GM18507 (cell line): ENCODE measurements around the gene UBE2D3.

Experiments used
- DNase-seq: peaks from one replicate; pipeline ENCODE4 v3.0.0; 2011; ENCODE audit warnings: low read depth; ENCODE audit not compliant: insufficient read length; ENCODE audit errors: extremely low spot score
- FAIRE-seq: peaks from 2 replicates; lab custom pipeline; 2011; peaks lifted over from hg19 to GRCh38; lab: Jason Lieb, UNC

The UBE2D3 gene

DNA sequence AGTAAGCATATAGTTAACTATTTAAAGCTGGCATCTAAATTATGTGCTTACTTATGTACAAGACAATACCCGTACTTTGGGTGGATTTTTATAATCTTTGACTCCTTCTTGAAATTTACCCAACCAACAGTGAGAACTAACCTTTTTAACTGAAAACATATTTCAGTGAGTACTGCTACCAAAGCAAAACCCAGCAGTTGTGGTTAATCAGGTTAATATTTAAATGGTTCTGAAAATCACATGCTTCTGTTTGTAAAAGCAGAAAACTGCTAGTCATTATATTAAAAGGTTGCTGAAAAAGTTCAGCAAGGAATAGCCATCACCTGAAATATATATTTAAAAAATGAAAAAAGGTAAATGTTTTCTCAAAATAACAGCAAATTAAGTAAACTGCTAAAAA, 20.0 kb downstream of the UBE2D3 start:
- FAIRE-seq (peak; percentile 79), DNase-seq (peak; percentile 5)

DNA sequence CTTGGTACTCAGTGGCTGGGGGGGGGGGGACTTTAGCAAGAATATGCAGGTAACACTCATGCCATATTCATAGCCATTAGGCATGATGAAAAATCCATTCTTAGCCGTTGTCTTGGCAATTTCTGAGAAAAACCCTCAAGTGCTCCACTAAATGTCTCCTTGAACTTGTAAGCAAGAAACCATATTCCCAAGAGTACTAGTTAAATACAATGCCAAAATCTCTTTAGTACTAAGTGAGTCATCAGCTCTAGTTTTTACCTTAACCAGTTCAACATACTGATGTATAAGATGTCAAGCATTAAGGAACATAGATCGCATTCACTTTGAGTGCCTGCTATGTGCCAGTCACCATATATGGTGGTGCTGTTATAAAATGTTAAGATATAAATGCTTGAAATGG, 27.5 kb downstream of the UBE2D3 start:
- DNase-seq, result no peak

DNA sequence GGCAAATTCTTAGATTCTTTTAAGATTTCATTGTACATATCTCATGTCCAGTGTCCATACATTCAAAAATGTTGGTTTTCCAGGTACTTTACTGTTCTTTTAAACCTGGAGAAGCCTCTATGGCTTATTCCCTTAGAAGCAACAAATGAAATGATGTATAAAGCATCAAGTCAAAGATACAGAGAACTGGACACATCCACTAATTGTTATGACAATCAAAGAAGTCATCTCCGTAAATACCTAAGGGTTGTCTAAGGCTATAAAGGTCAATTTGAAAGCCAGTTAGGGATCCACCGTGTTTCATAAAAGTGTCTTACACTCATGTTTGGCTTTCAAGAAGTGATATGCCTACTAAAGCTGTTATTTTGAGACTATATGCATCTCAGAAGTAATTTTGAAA, 32.4 kb downstream of the UBE2D3 start:
- FAIRE-seq, result no peak
- no peak for DNase-seq

More for the DNA sequence above, 27.5 kb downstream of the UBE2D3 start:
- no peak for FAIRE-seq

DNA sequence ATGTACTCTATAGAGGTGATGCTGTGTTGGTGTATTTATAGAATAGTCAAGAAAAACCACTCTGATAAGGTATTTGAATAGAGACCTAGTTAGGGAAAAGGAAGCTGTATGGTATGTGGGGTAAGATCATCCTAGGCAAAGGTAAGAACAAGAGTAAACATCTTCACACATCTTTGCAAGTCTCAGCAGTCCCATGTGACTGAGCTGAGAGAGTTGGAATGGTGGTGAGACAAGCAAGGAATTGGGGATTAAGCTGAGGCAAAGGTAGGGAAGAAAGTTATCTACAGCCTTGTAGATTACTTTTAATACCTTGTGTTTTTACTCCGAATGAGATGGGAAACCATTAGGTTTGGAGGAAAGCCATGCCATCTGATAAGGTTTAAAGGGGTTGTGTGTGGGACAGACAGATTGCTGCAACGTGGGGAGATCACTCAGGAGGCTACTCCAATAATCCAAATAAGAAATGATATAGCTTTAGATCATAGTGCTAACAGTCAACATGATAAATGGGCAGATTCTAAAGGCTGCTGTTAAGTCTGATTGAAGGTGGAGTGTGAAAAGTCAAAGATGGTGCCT, 34.9 kb downstream of the UBE2D3 start:
- FAIRE-seq (no peak), DNase-seq (no peak)

DNA sequence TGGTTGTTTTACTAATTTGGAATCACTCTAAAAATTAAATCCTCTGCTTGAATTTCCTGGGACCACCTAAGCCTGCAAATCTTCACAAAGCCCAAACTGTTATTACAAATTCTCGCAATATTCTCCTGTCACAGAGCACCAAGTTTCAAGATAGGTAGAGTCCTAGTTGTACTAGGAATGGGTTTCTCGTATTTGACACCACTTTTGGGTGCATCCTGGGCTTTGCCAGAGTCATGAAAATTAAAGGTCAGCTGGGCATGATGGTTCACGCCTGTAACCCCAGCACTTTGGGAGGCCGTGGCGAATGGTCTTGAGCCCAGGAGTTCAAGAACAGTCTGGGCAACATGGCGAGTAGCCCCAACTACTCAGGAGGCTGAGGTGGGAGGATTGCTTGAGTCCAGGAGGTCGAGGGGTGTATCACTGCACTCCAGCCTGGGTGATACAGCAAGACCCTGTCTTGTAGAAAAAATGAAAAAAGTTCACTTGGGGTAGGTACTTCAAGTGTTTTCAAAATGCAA, 36.0 kb downstream of the UBE2D3 start:
- DNase-seq, result no peak

DNA sequence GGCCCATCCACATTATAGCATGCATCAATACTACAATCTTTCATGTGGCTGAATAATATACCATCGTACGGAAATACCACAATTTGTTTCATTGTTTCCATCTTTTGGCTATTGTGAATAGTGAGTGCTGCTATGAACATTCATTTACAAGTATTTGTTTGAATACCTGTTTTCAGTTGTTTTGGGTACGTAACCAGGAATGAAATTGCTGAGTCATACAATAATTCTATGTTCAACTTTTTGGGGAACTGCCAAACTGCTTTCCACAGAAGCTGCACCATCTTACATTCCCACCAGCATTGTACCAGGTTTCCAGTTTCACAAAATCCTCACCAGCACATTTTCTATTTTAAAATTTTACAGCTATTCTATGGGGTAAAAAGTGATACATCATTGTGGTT, 38.0 kb downstream of the UBE2D3 start:
- DNase-seq (no peak), FAIRE-seq (peak; percentile 35)

More for the DNA sequence above, 36.0 kb downstream of the UBE2D3 start:
- no peak for FAIRE-seq

DNA sequence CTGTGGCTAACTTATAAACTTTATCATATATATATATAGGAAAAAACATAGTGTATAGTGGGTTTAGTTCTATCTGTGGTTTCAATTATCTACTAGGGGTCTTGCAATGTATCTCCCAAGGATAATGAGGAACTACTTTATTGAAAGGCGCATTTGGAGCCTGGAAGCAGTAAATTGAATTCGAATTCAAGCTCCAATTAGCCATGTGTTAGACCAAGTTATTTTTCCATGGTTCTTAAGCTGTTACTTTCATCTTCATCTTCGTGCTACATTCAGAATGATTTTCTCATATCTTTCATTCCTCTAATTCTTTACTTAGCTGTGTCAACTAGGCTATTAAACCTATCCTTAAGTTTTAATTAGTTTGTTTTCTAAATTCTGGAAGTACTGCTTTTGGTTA, 39.4 kb downstream of the UBE2D3 start:
- DNase-seq (no peak), FAIRE-seq (no peak)

DNA sequence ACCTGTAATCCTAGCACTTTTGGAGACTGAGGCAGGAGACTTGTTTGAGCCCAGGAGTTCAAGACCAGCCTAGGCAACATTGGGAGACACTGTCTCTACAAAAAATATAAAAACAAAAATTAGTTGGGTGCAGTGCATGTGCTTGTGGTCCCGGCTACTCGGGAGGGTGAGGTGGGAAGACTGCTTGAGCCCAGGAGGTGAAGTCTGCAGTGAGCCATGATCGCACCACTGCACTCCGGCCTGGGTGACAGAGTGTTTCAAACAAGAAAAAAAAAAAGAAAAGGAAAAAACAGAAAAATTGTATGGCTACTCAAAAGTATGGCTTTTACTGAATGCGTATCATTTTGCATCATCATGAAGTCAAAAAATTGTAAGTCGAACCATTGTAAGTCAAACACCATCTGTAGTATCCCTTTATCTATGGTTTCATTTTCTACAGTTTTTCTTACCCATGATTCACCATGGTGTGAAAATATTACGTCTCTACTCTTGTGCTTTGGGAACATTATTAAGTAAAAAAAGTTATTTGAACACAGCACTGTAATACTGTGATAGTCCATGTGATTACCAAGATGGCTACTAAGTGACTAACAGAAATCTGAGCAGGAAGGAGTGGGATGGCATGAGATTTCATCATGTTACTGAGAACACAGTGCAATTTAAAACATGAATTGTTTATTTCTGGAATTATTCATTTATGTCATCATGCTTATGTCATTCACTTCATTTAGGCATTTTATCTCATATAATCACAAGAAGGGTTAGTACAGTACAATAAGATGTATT, 40.1 kb downstream of the UBE2D3 start:
- FAIRE-seq (peak; percentile 26), DNase-seq (no peak)

DNA sequence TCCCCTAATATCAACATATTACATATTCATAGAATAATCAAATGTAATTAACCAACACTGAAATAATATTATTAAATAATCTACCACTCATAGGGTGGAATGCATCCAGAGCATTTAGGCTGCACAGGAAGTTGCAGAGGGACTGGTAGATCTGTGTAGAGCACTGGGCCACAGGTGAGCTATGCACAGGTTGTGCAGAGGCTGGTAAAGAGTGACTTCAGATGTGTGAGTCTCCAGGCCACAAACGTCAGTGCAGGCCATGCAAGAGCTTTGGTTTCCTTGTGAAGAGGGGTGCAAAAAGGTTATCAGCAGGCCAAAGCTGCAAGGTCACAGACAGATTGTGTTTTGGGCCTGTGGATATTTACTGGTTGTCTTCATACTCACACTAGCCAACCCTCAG, 41.1 kb downstream of the UBE2D3 start:
- DNase-seq (no peak), FAIRE-seq (no peak)

DNA sequence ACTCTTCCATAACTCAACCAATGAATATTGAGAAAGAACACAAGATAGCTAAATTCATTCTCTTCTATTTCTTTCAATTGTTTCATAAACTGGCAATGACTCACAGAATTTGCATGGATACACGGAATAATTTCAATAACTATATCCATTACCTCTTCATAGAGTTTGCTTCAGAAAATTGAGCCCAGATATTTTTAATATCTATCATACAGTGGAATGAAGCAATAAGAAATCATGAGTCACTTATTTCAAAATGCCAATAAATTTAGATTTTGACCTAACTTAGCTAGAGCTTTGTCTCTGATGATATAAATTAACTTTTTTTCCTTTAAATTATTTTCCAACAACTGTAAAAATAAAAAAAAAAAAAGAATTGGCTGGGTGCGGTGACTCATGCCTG, 44.3 kb downstream of the UBE2D3 start:
- no peak for FAIRE-seq

DNA sequence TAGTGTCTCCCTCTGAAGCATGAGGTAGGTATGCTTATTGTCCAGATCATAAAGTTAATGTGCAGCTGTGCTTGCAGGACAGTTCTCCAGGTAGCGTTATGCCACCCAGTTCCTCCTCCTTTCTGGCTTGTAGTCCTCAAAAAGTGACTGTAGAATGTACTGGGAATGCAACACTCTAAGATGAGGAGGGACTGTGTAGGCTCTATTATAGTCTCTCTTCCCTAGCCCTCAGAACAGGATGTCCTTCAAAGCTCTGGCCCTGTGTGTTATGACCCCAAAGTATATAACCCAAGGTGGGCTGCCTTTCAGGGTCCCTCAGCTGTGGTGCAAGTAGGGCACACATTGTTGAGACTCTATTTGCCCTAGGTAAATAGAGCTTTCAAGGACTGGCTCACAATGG, 45.8 kb downstream of the UBE2D3 start:
- FAIRE-seq, result no peak
- no peak for DNase-seq

More for the DNA sequence above, 44.3 kb downstream of the UBE2D3 start:
- DNase-seq, result no peak

DNA sequence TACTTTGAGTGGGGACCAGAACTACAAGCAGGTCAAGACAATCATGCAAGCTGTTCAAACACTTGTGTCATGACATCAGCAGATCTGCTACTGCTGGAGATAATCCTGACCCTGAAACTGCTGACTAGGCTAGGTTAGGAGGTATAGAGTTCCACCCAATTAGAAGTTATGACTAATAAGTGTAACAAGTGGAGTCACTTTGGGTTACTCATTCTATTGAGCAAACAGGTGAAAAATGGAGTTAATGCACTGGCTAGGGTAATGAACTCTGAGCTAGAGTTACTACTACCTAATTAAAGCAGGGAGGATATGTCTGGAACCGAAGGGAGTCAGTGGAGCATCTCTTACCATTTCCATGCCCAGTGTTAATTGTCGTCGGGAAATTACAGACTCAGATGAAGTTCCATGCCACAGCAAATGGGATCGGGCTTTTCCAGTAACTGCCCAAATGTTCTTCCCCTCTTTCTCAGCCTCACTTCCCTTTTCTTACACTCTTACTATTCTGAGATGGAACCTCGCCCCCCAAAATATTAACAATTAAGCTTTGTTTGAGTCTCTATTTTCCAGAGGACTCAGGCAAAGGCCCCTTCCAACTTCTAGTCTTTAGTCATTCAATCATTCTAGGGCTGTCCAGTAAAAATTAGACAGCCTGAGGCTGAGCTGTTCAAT, 46.7 kb downstream of the UBE2D3 start:
- no peak for DNase-seq
- FAIRE-seq, result no peak

DNA sequence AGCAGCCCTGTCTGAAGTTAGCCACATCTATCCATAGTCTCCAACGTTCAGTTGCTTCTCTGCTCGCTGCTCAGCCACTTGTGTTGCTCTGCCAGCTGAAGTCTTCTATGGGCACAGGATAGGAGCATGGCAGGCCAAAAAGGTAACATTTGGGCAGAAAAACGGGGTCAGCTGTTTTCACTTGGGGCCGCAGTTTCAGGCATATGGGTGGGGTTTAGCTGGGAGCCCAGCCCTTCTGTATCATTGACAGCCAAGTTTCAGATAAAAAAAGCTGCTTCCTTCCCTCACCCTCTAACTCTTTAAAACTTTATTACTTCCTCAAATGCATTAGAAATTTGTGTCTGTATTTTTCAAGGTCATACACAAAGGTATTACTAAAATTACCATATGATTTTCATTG, 48.1 kb downstream of the UBE2D3 start:
- FAIRE-seq (no peak), DNase-seq (no peak)

DNA sequence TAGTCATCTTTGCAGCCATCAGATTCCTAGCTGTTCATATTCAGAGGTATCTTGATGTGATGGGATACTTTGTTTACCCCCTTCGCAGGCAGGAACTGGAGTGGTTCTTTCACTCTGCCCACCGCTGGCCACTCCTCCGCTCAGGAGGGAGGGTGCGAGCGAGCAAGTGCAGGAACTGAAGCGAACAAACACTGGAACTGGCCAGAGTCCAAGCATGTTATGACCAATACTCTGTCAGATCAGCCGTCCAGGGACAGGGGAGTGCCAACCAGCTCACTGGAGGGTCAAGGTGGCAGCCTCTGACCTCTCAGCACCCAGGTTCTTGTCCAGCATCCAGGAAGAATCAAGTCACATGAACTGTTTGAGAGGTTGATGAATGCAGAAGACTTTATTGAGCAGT, 48.6 kb downstream of the UBE2D3 start:
- FAIRE-seq (no peak), DNase-seq (no peak)

DNA sequence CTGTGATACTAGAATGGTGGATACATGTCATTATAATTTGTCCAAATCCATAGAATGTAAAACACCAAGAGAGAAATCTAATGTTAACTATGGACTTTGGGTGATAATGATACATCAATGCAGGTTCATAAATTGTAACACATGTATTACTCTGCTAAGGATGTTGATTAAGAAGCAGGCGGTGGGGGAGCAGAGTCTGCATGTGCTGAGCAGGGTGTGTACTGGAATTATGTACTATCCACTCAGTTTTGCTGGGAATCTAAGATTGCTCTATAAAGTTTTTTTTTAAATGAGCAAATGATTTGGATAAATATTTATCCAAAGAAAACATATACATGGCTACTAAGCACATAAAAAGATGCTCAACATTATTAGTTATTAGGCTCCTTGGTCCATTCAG, 51.5 kb downstream of the UBE2D3 start:
- no peak for FAIRE-seq
- no peak for DNase-seq

DNA sequence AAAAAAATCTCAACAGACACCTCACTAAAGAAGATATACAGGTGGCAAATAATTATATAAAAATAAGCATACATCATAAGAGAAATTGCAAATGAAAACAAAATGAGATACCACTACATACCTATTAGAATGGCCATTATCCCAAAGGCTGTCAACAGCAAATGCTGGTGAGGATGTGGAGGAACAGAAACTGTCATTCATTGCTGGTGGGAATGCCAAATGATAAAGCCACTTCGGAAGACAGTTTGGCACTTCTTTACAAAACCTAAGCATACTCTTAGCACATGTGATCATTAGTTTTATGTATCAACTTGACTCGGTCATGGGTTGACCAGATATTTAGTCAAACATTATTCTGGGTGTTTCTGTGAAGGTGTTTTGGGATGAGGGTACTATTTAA, 53.1 kb downstream of the UBE2D3 start:
- DNase-seq, result no peak
- no peak for FAIRE-seq

DNA sequence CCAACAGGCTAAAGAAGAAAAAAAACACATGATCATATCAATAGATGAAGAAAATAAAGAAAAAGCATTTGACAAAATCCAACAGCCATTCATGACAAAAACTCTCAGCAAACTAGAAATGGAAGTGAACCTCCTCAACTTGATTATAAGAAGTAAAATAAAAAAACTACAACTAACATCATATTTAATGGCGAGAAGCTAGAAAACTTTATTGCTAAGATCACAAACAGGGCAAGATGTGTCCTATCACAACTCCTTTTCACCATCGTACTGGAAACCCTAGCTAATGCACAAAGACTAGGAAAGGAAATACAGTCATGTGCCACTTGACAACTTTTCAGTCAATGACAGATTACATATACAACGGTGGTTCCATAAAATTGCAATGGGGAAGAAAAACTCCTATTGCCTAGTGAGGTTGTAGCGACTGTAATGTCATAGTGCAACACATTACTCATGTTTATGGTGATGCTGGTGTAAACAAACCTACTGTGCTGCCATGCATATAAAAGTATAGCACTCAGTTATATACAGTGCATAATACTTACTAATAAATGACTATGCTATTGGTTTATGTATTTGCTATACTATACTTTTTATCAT, 54.5 kb downstream of the UBE2D3 start:
- no peak for DNase-seq
- FAIRE-seq, result peak; percentile 54

DNA sequence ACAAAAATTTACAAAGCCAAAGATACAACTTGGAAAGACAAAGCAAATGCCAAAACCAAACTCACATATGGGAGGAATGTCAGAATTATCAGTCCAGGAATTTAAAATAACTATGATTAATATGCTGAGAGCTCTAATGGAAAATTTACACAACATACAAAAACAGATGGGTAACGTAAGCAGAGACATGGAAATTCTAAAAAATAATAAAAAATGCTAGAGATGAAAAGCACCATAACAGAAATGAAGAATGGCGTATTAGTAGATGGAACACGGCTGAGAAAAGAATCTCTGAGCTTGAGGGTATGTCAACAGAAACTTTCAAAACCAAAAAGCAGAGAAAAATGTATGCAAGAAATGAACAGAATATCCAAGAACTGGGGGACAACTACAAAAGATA, 62.5 kb downstream of the UBE2D3 start:
- no peak for FAIRE-seq

DNA sequence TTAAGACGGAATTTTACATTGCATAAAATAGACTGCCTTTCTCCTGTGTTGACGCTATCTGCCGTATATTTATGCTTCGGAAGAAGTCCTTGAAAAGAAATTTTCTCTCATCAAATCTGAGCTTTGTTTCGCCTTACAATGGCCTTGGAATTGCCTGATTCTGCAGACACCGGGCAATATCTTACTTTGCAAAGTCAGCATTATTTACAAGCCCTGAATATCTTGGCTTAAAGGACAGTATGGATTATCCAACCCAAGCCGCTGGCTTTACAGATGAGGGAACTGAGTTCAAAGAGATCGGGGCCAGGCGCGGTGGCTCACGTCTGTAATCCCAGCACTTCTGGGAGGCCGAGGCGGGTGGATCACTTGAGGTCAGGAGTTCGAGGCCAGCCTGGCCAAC, 65.4 kb downstream of the UBE2D3 start:
- DNase-seq, result no peak
- FAIRE-seq, result no peak

More for the DNA sequence above, 62.5 kb downstream of the UBE2D3 start:
- DNase-seq, result no peak

DNA sequence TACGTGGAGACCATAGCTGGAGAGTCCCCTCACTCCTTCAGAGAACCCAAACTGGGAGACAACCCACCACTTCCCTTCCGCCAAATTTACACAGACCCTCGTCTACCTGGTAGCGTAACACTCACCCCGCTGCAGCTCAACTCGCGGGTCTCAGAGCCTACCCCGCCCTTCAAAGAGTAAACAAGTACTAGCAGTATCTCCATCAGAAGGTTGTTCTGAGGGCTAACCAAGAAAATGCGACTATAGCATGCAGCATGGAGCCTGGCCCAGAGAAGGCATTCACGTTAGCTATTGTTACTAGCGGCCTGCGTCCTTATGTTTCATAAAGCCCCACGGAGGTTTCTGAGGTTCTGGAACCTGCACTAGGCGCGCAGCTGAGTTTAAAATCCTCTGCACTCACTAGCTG, 66.1 kb downstream of the UBE2D3 start:
- FAIRE-seq, result no peak

More for the DNA sequence above, 66.1 kb downstream of the UBE2D3 start:
- no peak for DNase-seq
